ENCODE results near the gene RDH16. TPM values are rescaled to one million over a fixed set of nuclear protein-coding genes. Genes with fewer than 3 reads are reported as not detected.

Gene RDH16, protein sequence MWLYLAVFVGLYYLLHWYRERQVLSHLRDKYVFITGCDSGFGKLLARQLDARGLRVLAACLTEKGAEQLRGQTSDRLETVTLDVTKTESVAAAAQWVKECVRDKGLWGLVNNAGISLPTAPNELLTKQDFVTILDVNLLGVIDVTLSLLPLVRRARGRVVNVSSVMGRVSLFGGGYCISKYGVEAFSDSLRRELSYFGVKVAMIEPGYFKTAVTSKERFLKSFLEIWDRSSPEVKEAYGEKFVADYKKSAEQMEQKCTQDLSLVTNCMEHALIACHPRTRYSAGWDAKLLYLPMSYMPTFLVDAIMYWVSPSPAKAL
- 2.4 TPM for total RNA-seq

DNA sequence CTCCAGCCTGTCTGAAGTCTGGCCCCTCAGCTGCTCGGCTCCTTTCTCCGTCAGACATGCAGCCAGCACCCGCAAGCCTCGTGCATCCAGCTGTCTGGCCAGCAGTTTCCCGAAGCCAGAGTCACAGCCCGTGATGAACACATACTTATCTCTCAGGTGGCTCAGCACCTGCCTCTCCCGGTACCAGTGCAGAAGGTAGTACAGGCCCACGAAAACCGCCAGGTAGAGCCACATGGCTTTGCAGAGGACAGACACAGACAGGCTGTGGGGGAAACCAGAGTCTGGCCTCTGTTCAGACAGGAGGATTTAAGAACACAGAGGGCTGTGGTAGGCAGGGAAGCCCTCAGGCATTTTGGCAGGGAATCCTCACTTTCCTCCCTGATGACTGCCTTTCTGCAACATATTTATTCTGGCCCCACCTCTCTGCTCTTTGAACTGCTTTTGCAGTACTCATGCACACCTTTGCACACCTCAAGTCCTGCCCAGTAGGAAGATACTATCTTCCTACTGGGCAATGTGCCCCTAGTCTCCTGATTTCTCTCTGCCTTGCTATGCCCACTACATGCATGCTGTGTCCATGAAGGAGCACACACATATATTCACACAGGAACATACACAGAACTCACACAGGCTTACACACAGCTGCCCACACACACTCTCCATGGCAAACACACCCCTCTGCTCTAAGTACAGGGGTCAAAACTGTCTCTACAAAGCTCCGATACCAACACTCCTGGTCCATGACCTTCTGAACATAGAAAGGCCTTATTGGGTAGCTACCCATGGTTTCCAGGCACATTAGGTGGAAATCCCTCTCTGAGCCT lies at the start of gene RDH16:
RDH16 (minus strand) TSS at position 380 of the 824 bp plus-strand sequence; CDS start at position 234, 146 bp downstream.
- ATAC-seq: peak; percentile 93

GRCh38 chr12:57006809-57007475 lies 49.5 kb upstream of the RDH16 start:
- ATAC-seq: no peak

- ATAC-seq: peak; percentile 46
Measured at GRCh38 chr12:57005980-57006808, 48.8 kb upstream of the RDH16 start, which contains the start of gene ZBTB39. Gene ZBTB39, minus strand, starts transcription at chr12:57006546. Its CDS starts 1,629 bp downstream, at chr12:57004917.

DNA sequence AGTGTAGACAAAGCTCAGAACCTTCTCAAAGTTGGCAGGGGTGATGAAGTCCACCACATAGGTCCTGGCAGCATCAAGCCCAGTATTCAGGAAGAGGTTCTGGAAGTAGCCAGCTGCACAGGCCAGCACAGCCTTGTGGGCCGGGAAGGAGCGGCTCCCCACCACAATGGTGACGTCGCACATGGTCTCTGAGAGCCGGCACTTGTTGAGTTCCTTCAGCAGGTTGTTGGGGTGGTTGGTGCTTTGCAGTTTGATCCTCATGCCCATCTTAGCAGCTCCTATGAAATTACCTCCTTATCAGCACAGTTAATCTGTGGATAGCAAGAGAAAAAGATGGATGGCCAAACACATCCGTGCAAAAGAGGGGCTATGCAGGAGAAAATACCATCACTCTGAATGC lies 47.2 kb upstream of the RDH16 start:
- ATAC-seq: no peak

DNA sequence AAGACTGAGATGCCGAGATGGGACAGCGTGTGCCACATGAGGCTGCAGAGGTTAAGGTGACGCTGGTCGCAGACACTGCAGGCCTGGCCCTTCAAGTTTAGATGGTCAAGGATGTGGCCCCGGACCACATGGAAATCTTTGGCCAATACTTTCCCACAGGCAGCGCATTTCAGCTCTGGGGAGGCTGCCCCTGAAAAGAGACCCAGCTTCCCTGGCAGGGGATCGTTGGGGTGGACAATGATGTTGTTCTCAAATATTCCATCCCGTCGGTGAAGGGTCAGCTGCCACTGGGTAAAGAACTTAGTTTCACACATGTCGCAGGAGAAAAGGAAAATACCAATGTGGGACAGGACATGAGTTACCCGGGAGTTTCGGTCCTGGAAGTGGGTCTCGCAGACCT lies 46.0 kb upstream of the RDH16 start:
- no peak for ATAC-seq

- ATAC-seq: peak; percentile 85
Measured at GRCh38 chr12:57001448-57001906, 44.1 kb upstream of the RDH16 start.

GRCh38 chr12:57000393-57000792 lies 43.0 kb upstream of the RDH16 start:
- no peak for ATAC-seq

- ATAC-seq: no peak
Measured at GRCh38 chr12:56999456-56999855, 42.0 kb upstream of the RDH16 start.

GRCh38 chr12:56998981-56999380 lies 41.6 kb upstream of the RDH16 start:
- ATAC-seq: no peak

- ATAC-seq: no peak
Measured at GRCh38 chr12:56998316-56998715, 40.9 kb upstream of the RDH16 start.

DNA sequence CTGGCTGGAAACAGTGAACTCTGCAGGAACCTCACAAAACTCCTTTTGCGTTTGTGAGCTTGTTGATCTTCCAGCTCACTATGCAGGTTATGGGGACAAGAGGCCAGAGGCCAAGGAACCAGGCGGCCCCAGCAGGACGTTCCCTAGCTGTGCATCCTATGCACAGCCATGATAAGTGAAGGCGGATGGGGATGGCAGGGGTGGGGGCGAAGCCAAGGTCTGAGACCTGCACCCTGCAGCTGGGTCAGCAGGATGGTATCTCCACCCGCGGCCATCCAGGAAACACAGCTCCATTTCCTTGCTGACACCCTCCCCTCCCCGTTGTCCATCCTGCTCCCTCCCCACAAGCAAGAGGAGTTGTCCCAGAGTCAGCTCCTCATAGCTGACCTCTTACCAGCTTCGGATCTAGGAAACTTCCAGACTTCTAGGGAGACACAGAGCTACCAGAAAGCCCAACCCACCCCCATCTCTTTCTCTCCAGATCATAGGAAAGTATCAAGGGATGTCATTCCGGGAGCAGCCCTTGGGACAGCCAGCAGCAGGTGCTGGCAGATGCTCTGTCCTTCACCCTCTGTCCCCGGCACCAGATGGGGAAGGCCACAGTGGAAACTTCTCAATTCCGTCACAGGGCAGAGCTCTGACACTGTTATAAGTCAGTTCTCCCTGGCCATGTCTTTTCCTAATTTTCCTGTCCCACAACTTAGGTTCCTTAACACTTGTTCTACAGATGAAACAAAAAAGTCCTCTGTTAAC lies 39.6 kb upstream of the RDH16 start:
- no peak for ATAC-seq

DNA sequence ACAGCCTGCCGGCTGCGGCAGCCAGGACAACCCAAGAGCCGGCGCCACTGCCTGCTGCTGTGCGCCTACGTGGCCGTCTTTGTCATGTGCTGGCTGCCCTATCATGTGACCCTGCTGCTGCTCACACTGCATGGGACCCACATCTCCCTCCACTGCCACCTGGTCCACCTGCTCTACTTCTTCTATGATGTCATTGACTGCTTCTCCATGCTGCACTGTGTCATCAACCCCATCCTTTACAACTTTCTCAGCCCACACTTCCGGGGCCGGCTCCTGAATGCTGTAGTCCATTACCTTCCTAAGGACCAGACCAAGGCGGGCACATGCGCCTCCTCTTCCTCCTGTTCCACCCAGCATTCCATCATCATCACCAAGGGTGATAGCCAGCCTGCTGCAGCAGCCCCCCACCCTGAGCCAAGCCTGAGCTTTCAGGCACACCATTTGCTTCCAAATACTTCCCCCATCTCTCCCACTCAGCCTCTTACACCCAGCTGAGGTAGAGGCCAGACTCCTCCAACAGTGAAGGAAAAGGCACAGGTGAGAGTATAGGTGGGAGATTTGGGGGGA lies 38.6 kb upstream of the RDH16 start:
- ATAC-seq: no peak

DNA sequence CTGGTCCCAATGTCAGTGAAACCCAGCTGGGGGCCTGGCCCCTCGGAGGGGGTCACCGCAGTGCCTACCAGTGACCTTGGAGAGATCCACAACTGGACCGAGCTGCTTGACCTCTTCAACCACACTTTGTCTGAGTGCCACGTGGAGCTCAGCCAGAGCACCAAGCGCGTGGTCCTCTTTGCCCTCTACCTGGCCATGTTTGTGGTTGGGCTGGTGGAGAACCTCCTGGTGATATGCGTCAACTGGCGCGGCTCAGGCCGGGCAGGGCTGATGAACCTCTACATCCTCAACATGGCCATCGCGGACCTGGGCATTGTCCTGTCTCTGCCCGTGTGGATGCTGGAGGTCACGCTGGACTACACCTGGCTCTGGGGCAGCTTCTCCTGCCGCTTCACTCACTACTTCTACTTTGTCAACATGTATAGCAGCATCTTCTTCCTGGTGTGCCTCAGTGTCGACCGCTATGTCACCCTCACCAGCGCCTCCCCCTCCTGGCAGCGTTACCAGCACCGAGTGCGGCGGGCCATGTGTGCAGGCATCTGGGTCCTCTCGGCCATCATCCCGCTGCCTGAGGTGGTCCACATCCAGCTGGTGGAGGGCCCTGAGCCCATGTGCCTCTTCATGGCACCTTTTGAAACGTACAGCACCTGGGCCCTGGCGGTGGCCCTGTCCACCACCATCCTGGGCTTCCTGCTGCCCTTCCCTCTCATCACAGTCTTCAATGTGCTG lies 38.0 kb upstream of the RDH16 start:
- ATAC-seq: no peak

GRCh38 chr12:56994231-56994746 lies 36.9 kb upstream of the RDH16 start:
- ATAC-seq: no peak

DNA sequence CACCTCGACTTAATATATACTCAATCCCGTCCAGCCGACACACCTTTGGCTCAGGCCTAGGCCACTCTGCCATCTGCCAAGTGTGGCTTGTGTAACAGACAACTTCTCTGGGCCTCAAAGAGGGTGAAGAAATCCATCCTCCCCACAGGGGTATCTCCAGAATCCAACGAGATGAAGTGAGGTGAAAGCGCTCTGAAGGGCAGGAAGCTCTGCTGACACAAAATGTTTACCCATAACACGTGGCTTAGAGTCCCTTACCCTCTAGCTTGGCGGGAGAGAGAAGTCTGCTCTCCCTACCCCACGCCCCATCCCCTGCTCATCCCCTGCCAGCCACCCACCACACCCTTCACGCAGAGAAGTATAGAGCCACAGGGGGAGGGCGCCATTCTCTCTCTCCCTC lies 35.9 kb upstream of the RDH16 start:
- ATAC-seq: no peak

- peak; percentile 21 for ATAC-seq
Measured at GRCh38 chr12:56991319-56992246, 34.2 kb upstream of the RDH16 start.

GRCh38 chr12:56990648-56991318 lies 33.4 kb upstream of the RDH16 start:
- ATAC-seq: peak; percentile 50

- ATAC-seq: no peak
Measured at GRCh38 chr12:56989861-56990610, 32.6 kb upstream of the RDH16 start.

Data from esophagus mucosa (tissue), 1 donor.